Fibroblast of villous mesenchyme (primary cell): ENCODE data around the gene CANT1. TPM values are rescaled to one million over a fixed set of nuclear protein-coding genes. Genes with fewer than 3 reads are reported as not detected.
"Not testable (repeated sequence)": the region's sequence is repeated elsewhere in the genome, so short reads cannot be mapped to it uniquely, and the experiment has no call there.

Experiments used
- DNase-seq: peaks from one replicate; pipeline ENCODE4 v3.0.0-alpha.2; 2010; ENCODE audit warnings: low read depth
- H3K4me3 ChIP-seq: 2 replicates; pipeline ENCODE4 v1.5.1; 2011; ENCODE audit warnings: low read depth, mild to moderate bottlenecking, low read length
- CTCF ChIP-seq: IDR thresholded peaks from 2 replicates; pipeline ENCODE4 v1.5.1; 2012; ENCODE audit warnings: low read depth, mild to moderate bottlenecking, low read length; ENCODE audit not compliant: insufficient read depth
- total RNA-seq: library from RNA; depleted of rRNA; stranded (reverse); fragments of >200 nt; gene quantifications from 2 replicates; pipeline ENCODE4 v1.2.3, GENCODE V29; 2012

Gene CANT1
- total RNA-seq, 1 donor: 63.9 TPM

GRCh38 chr17:78966123-78966813 lies 43.3 kb downstream of the CANT1 start:
- DNase-seq: no peak
- TF ChIP-seq CTCF: no peak
- H3K4me3 ChIP-seq: no peak overlapping the region

GRCh38 chr17:78965491-78965924 lies 44.1 kb downstream of the CANT1 start:
- DNase-seq: no peak
- no peak overlapping the region for H3K4me3 ChIP-seq
- TF ChIP-seq CTCF: no peak

- DNase-seq: no peak
- TF ChIP-seq CTCF: no peak
- no peak overlapping the region for H3K4me3 ChIP-seq
These were observed 46.2 kb downstream of the CANT1 start for GRCh38 chr17:78963378-78963777.

GRCh38 chr17:78962984-78963348 lies 46.6 kb downstream of the CANT1 start:
- not testable (repeated sequence) for H3K4me3 ChIP-seq, DNase-seq

- H3K4me3 ChIP-seq: no peak overlapping the region
- no peak for TF ChIP-seq CTCF
- no peak for DNase-seq
These were observed 47.1 kb downstream of the CANT1 start for GRCh38 chr17:78962345-78962983.

- no peak for DNase-seq
- no peak overlapping the region for H3K4me3 ChIP-seq
- TF ChIP-seq CTCF: no peak
These were observed 48.0 kb downstream of the CANT1 start for GRCh38 chr17:78961571-78961970.

GRCh38 chr17:78960928-78961327 lies 48.6 kb downstream of the CANT1 start:
- TF ChIP-seq CTCF: no peak
- peak; percentile 46 for DNase-seq
- H3K4me3 ChIP-seq: no peak overlapping the region
